B cell (primary cell): ENCODE data around the gene LRSAM1.

Experiments used
- EZH2 ChIP-seq: IDR thresholded peaks from 2 replicates; pipeline ENCODE4 v1.6.1; 2012; ENCODE audit warnings: borderline replicate concordance, low read depth, mild to moderate bottlenecking, moderate library complexity, low read length; ENCODE audit not compliant: insufficient read depth, poor library complexity, severe bottlenecking
- TF ChIP-seq, protein P1 (sequence below): fragments of 200-600 bp; IDR thresholded peaks from one replicate; pipeline ENCODE4 v1.8.0; 2022; ENCODE audit warnings: antibody characterized with exemption, mild to moderate bottlenecking

GRCh38 chr9:127470662-127471061 lies 19.4 kb downstream of the LRSAM1 start:
- TF ChIP-seq, protein P1, sequence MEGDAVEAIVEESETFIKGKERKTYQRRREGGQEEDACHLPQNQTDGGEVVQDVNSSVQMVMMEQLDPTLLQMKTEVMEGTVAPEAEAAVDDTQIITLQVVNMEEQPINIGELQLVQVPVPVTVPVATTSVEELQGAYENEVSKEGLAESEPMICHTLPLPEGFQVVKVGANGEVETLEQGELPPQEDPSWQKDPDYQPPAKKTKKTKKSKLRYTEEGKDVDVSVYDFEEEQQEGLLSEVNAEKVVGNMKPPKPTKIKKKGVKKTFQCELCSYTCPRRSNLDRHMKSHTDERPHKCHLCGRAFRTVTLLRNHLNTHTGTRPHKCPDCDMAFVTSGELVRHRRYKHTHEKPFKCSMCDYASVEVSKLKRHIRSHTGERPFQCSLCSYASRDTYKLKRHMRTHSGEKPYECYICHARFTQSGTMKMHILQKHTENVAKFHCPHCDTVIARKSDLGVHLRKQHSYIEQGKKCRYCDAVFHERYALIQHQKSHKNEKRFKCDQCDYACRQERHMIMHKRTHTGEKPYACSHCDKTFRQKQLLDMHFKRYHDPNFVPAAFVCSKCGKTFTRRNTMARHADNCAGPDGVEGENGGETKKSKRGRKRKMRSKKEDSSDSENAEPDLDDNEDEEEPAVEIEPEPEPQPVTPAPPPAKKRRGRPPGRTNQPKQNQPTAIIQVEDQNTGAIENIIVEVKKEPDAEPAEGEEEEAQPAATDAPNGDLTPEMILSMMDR: no peak
- no peak for TF ChIP-seq EZH2
